Measurements from ENCODE around the gene KHDRBS2.

GRCh38 chr6:61688165-61688564 lies 597.9 kb downstream of the KHDRBS2 start:
- TF ChIP-seq CTCF (IDR thresholded peaks at IDR 0.05) (no peak), POLR2A (IDR thresholded peaks at IDR 0.05) (no peak)
